IMR-90 (cell line): ENCODE measurements around the gene ARHGAP10.

ENCODE experiments used
- CTCF ChIP-seq: conservative IDR thresholded peaks from 2 replicates; pipeline ENCODE4 v1.5.1; 2012; ENCODE audit warnings: mild to moderate bottlenecking, low read depth, low read length, improper control_type of control experiment
- FOS ChIP-seq: fragments of 150-350 bp; IDR thresholded peaks from 2 replicates; pipeline ENCODE4 v1.6.1; 2016; ENCODE audit warnings: low read depth, low read length
- MAZ ChIP-seq: IDR thresholded peaks from 2 replicates; pipeline ENCODE4 v1.6.1; 2012; ENCODE audit warnings: low read depth, mild to moderate bottlenecking, low read length, improper control_type of control experiment, moderate library complexity, borderline replicate concordance
- MXI1 ChIP-seq: IDR thresholded peaks from 2 replicates; pipeline ENCODE4 v1.6.1; 2012; ENCODE audit warnings: low read depth, mild to moderate bottlenecking, low read length, moderate library complexity, borderline replicate concordance
- POLR2A ChIP-seq: IDR thresholded peaks from 2 replicates; pipeline ENCODE4 v1.6.1; 2012; ENCODE audit warnings: mild to moderate bottlenecking, low read depth, low read length
- SMC3 ChIP-seq: fragments of 150-350 bp; IDR thresholded peaks from 2 replicates; pipeline ENCODE4 v1.6.1; 2016; ENCODE audit warnings: low read depth, mild to moderate bottlenecking, antibody characterized with exemption, low read length, moderate library complexity
- USF2 ChIP-seq: fragments of 150-350 bp; IDR thresholded peaks from 2 replicates; pipeline ENCODE4 v1.6.1; 2017; ENCODE audit warnings: mild to moderate bottlenecking, antibody characterized with exemption, low read length, low read depth

GRCh38 chr4:148054275-148054674 lies 322.4 kb downstream of the ARHGAP10 start:
- TF ChIP-seq CTCF, result no peak
- no peak for TF ChIP-seq POLR2A
- TF ChIP-seq USF2, result no peak
- no peak for TF ChIP-seq FOS
- no peak for TF ChIP-seq MAZ
- TF ChIP-seq MXI1, result no peak
- TF ChIP-seq SMC3, result no peak
